GM12878 (cell line): ENCODE data around the gene DPM2. TPM values are rescaled to one million over a fixed set of nuclear protein-coding genes. Genes with fewer than 3 reads are reported as not detected.
A peak's percentile ranks its signal among the peaks of the same experiment; 100 is the strongest.

ENCODE experiments used
- ATAC-seq: fragments of 200-7000 bp; cut with Tn5 transposase; 3 replicates; pipeline ENCODE4 v1.9.1; 2020; ENCODE audit warnings: mild to moderate bottlenecking, moderate library complexity
- BruUV-seq: library from RNA; stranded (reverse); fragments of 400-500 nt; replicated peaks from 2 replicates; lab custom pipeline; 2021; lab: Mats Ljungman, UMichigan
- CTCF ChIA-PET: fragments of 300-600 bp; sonication (Branson Sonifier 250); formaldehyde crosslinking; extraction: SDS; loops from one replicate; lab custom pipeline; 2021; ENCODE audit warnings: inconsistent platforms; lab: Yijun Ruan, JAX
- POLR2A ChIA-PET: fragments of 350-600 bp; formaldehyde crosslinking; extraction: SDS; loops from one replicate; lab custom pipeline; 2021; ENCODE audit warnings: inconsistent platforms; lab: Charles Lee
- RAD21 ChIA-PET: fragments of 300-600 bp; sonication (Branson Sonifier 250); formaldehyde crosslinking; loops from one replicate; lab custom pipeline; 2023; ENCODE audit warnings: antibody characterized with exemption; ENCODE audit not compliant: unreplicated experiment; lab: Charles Lee
- SMC1A ChIA-PET: fragments of 300-600 bp; sonication (Branson Sonifier 250); formaldehyde crosslinking; loops from one replicate; lab custom pipeline; 2023; ENCODE audit not compliant: unreplicated experiment, uncharacterized antibody; lab: Charles Lee
- DNase-seq: peaks from one replicate; pipeline ENCODE4 v3.0.0-alpha.2; 2011; ENCODE audit warnings: low read depth, low spot score
- FAIRE-seq: peaks from 3 replicates; lab custom pipeline; 2011; peaks lifted over from hg19 to GRCh38; lab: Jason Lieb, UNC
- H2AFZ ChIP-seq: 2 replicates; pipeline ENCODE4 v1.6.0; 2011; ENCODE audit warnings: low read depth, low read length, control low read depth; ENCODE audit not compliant: control insufficient read depth
- H3K27ac ChIP-seq: 2 replicates; pipeline ENCODE4 v1.5.1; 2011; ENCODE audit warnings: control low read depth; ENCODE audit not compliant: control insufficient read depth, insufficient read depth
- H3K27me3 ChIP-seq, 2 experiments: replicated peaks in 1 of 2; 2 replicates each; pipeline versions ENCODE4 v1.6.0 to v1.6.1; 2011; ENCODE audit warnings: low read length in 1 of 2; ENCODE audit not compliant: control insufficient read depth in 2 of 2, insufficient read depth in 2 of 2
- H3K36me3 ChIP-seq, 2 experiments: 2 replicates each; pipeline ENCODE4 v1.5.1; 2011; ENCODE audit warnings: low read length in 1 of 2; ENCODE audit not compliant: control insufficient read depth in 2 of 2, insufficient read depth in 2 of 2
- H3K4me1 ChIP-seq: 2 replicates; pipeline ENCODE4 v1.6.1; 2011; ENCODE audit warnings: mild to moderate bottlenecking, low read length, moderate library complexity, mixed read lengths; ENCODE audit not compliant: control insufficient read depth, insufficient read depth
- H3K4me2 ChIP-seq: 2 replicates; pipeline ENCODE4 v1.6.0; 2011; ENCODE audit warnings: control low read depth; ENCODE audit not compliant: control insufficient read depth, insufficient read depth
- H3K4me3 ChIP-seq: fragments of 200-600 bp; sonication (generic); 2 replicates; pipeline ENCODE4 v1.5.1; 2016
- H3K79me2 ChIP-seq: 2 replicates; pipeline ENCODE4 v1.6.0; 2011; ENCODE audit warnings: low read length; ENCODE audit not compliant: control insufficient read depth, insufficient read depth
- H3K9ac ChIP-seq: 2 replicates; pipeline ENCODE4 v1.8.0; 2011; ENCODE audit warnings: low read length, control low read depth, mixed read lengths; ENCODE audit not compliant: control insufficient read depth, insufficient read depth
- H3K9me3 ChIP-seq: replicated peaks from 3 replicates; pipeline ENCODE4 v1.5.1; 2011; ENCODE audit warnings: mild to moderate bottlenecking, low read length; ENCODE audit not compliant: control insufficient read depth, insufficient read depth
- H4K20me1 ChIP-seq: 2 replicates; pipeline ENCODE4 v1.6.0; 2011; ENCODE audit not compliant: control insufficient read depth, insufficient read depth
- ATF7 ChIP-seq: fragments of 450-650 bp; IDR thresholded peaks from 2 replicates; pipeline ENCODE4 v1.6.1; 2016; ENCODE audit warnings: low read depth, mild to moderate bottlenecking
- BCL11A ChIP-seq: IDR thresholded peaks from 2 replicates; pipeline ENCODE4 v1.6.1; 2011; ENCODE audit warnings: low read depth, low read length
- EP300 ChIP-seq, 2 experiments: fragments of 150-350 bp in 1 of 2; IDR thresholded peaks; 2 replicates each; pipeline ENCODE4 v1.6.1; 2011 to 2012; ENCODE audit warnings: low read depth in 2 of 2, low read length in 2 of 2, borderline replicate concordance in 1 of 2, improper control_type of control experiment in 1 of 2, inconsistent platforms in 1 of 2; ENCODE audit not compliant: control insufficient read depth in 1 of 2
- IKZF2 ChIP-seq, 2 experiments: fragments of 450-650 bp; IDR thresholded peaks; 2 replicates each; pipeline ENCODE4 v1.6.1; 2017; ENCODE audit warnings: mild to moderate bottlenecking in 2 of 2, moderate library complexity in 2 of 2
- MAX ChIP-seq: IDR thresholded peaks from 2 replicates; pipeline ENCODE4 v1.6.1; 2012; ENCODE audit warnings: low read depth, low read length, improper control_type of control experiment
- MLLT1 ChIP-seq: fragments of 450-650 bp; IDR thresholded peaks from 2 replicates; pipeline ENCODE4 v1.6.1; 2016; ENCODE audit warnings: mild to moderate bottlenecking
- MYC ChIP-seq: IDR thresholded peaks from 2 replicates; pipeline ENCODE4 v1.6.1; 2011; ENCODE audit warnings: mild to moderate bottlenecking, low read length, moderate library complexity, inconsistent platforms; ENCODE audit not compliant: insufficient read depth, insufficient replicate concordance, insufficient read length, severe bottlenecking
- NR2F1 ChIP-seq: fragments of 450-650 bp; conservative IDR thresholded peaks from 2 replicates; pipeline ENCODE4 v1.6.1; 2017; ENCODE audit warnings: mild to moderate bottlenecking
- PAX5 ChIP-seq: IDR thresholded peaks from 2 replicates; pipeline ENCODE4 v1.6.1; 2011; ENCODE audit warnings: low read depth, low read length, borderline replicate concordance
- PBX3 ChIP-seq: IDR thresholded peaks from 2 replicates; pipeline ENCODE4 v1.6.1; 2011; ENCODE audit warnings: mild to moderate bottlenecking, low read depth, low read length, moderate library complexity; ENCODE audit not compliant: insufficient replicate concordance
- POLR2AphosphoS5 ChIP-seq: IDR thresholded peaks from 2 replicates; pipeline ENCODE4 v1.6.1; 2011; ENCODE audit warnings: mild to moderate bottlenecking, low read length, inconsistent platforms
- POU2F2 ChIP-seq: IDR thresholded peaks from 3 replicates; pipeline ENCODE4 v1.6.1; 2011; ENCODE audit warnings: low read depth, mild to moderate bottlenecking, low read length, borderline replicate concordance
- RCOR1 ChIP-seq: conservative IDR thresholded peaks from 2 replicates; pipeline ENCODE4 v1.6.1; 2012; ENCODE audit warnings: low read depth, low read length, improper control_type of control experiment
- SREBF2 ChIP-seq: IDR thresholded peaks from 2 replicates; pipeline ENCODE4 v1.6.1; 2012; ENCODE audit warnings: mild to moderate bottlenecking, low read length
- STAT3 ChIP-seq: IDR thresholded peaks from 2 replicates; pipeline ENCODE4 v1.6.1; 2011; ENCODE audit warnings: low read depth, low read length, improper control_type of control experiment
- TAF1 ChIP-seq: IDR thresholded peaks from 2 replicates; pipeline ENCODE4 v1.6.1; 2011; ENCODE audit warnings: mild to moderate bottlenecking, low read depth, low read length, borderline replicate concordance
- TCF12 ChIP-seq: IDR thresholded peaks from 2 replicates; pipeline ENCODE4 v1.6.1; 2011; ENCODE audit warnings: low read depth, mild to moderate bottlenecking, low read length
- TCF3 ChIP-seq: IDR thresholded peaks from 2 replicates; pipeline ENCODE4 v1.6.1; 2012; ENCODE audit warnings: low read depth, mild to moderate bottlenecking, low read length, borderline replicate concordance; ENCODE audit not compliant: insufficient read depth
- ZNF217 ChIP-seq: fragments of 450-650 bp; IDR thresholded peaks from 2 replicates; pipeline ENCODE4 v1.6.1; 2017; ENCODE audit warnings: antibody characterized with exemption, mild to moderate bottlenecking
- WGBS: methylation state at CpG from one replicate; pipeline ENCODE4 v1.1.6; 2016; ENCODE audit warnings: low lambda C conversion rate; ENCODE audit not compliant: insufficient replicate concordance, insufficient coverage; ENCODE audit errors: missing lambda C conversion rate; 5-methylcytosine and 5-hydroxymethylcytosine counted together
- in situ Hi-C: fragments of 300-500 bp; cut with MboI; formaldehyde crosslinking; loops from 9 replicates; pipeline ENCODE4 v1.14.3; 2018; ENCODE audit warnings: mixed read lengths
- intact Hi-C: fragments of 100-400 bp; cut with micrococcal nuclease; formaldehyde crosslinking; loops from one replicate; pipeline ENCODE4 v1.14.2; 2022; ENCODE audit not compliant: unreplicated experiment
- polyA plus RNA-seq, 11 experiments: library from polyadenylated mRNA; depleted of rRNA in 4 of 11; unstranded in 6 of 11; stranded (reverse) in 5 of 11; fragments of >200 nt; fragmentation: Nextera tagmentation in 4 of 11; fragmentation: Illumina TruSeq in 1 of 11; extraction: Ambion mirVana in 4 of 11; extraction: Trizol in 1 of 11; gene quantifications; 1 replicate in 1 of 11; 2 replicates in 10 of 11; pipeline versions ENCODE4 v1.2.1 to v1.2.3, GENCODE V29; 2011 to 2016; ENCODE audit warnings: inconsistent platforms in 2 of 11, missing spikeins in 2 of 11, low read depth in 1 of 11
- total RNA-seq, 4 experiments: library from RNA; depleted of rRNA in 3 of 4; stranded (reverse); fragments of >200 nt in 3 of 4; fragmentation: Illumina TruSeq in 1 of 4; extraction: Trizol in 1 of 4; gene quantifications; 2 replicates each; pipeline versions ENCODE4 v1.2.1 to v1.2.3, GENCODE V29; 2013 to 2021

The DPM2 gene
- total and polyA plus RNA-seq, 10 of the 15 experiments (the other 5 are each of a cell fraction or from before 2014, with no cell fraction given): 22.7 to 77.9 (median 44.7) TPM

GRCh38 chr9:127915801-127916719 is 21.6 kb downstream of the DPM2 start:
- H3K27ac ChIP-seq: peak overlapping the region; percentile 98
- ChIA-PET POLR2A (interaction anchor here (0.5 to 6.9 kb wide), 20 partner anchors 14 to 344 kb away, joined by 3 to 166 read pairs (median 4); partner anchors contain the start of genes CDK9, FPGS, PIP5KL1 and SH2D3C), SMC1A (interaction anchor here (1.1 to 5.8 kb wide), 8 partner anchors 11 to 181 kb away, joined by 3 to 37 read pairs (median 6); partner anchors contain the start of genes FPGS, ST6GALNAC6 and TOR2A), CTCF (interaction anchor here (0.5 to 9.9 kb wide), 12 partner anchors 10 to 341 kb away, joined by 3 to 91 read pairs (median 8); partner anchors contain the start of genes CDK9 and TOR2A), RAD21 (interaction anchor here (0.6 to 8.2 kb wide), 28 partner anchors 14 to 975 kb away, joined by 3 to 92 read pairs (median 4); partner anchors contain the start of genes CDK9, FPGS, NAIF1 and SH2D3C)
- H3K79me2 ChIP-seq: peaks cover 31% of the 10 kb centered on the region
- FAIRE-seq: peak; percentile 91
- H3K36me3 ChIP-seq: peaks cover 7 to 8% of the 10 kb centered on the region in 2 experiments; a peak in 2 of 4 replicates
- peak overlapping the region; percentile 97 for H3K9ac ChIP-seq
- no peaks in the 10 kb centered on the region for H3K9me3 ChIP-seq
- intact Hi-C loops (loop anchor here (5.0 kb wide), 3 partner anchors 34 to 199 kb away; partner anchors contain the start of genes FPGS, PTRH1 and TTC16), in situ Hi-C loops (loop anchor here (5.0 kb wide), 1 partner anchor 324 kb away; no protein-coding TSS in a partner anchor)
- peak; percentile 37 for ATAC-seq
- no peaks in the 10 kb centered on the region for H3K27me3 ChIP-seq
- WGBS: 1% methylated on average over 27 of the region's 27 CpGs
- no peak for DNase-seq
- H4K20me1 ChIP-seq: no peaks in the 10 kb centered on the region
- H3K4me1 ChIP-seq: peaks cover 45% of the 10 kb centered on the region
- H3K4me2 ChIP-seq: peak overlapping the region; percentile 98
- H2AFZ ChIP-seq: peak overlapping the region; percentile 74
- peak overlapping the region; percentile 95 for H3K4me3 ChIP-seq
- BruUV-seq: TSS peak; percentile 83
- 0 out of 4 replicates have a peak, but pooled peaks of 1 of the 2 experiments have one; percentile 32 for TF ChIP-seq IKZF2 (IDR thresholded peaks at IDR 0.05)
- TF ChIP-seq TAF1: 0 out of 2 replicates have a peak, but pooled peaks have one; percentile 32
- TF ChIP-seq EP300 (IDR thresholded peaks at IDR 0.05; ENCODE audit: borderline replicate concordance in 1 of 2, control insufficient read depth in 1 of 2, low read depth in 2 of 2, low read length in 2 of 2): peak in 1 of 2 experiments; percentile 39; a peak in 1 of 4 replicates
- TF ChIP-seq NR2F1: no peak
- peak; percentile 51; the same call in 1 of the 2 replicates for TF ChIP-seq PAX5
- TF ChIP-seq MYC: no peak
- TF ChIP-seq TCF12: peak; percentile 97
- TF ChIP-seq RCOR1: no peak
- no peak; the same call in 1 of the 2 replicates for TF ChIP-seq MAX
- TF ChIP-seq MLLT1: 0 out of 2 replicates have a peak, but pooled peaks have one; percentile 28
- peak; percentile 60; the same call in 1 of the 2 replicates for TF ChIP-seq BCL11A
- peak; percentile 81 for TF ChIP-seq POLR2AphosphoS5
- no peak for TF ChIP-seq SREBF2
- TF ChIP-seq POU2F2: peak; percentile 32; the same call in 1 of the 3 replicates
- TF ChIP-seq STAT3: no peak
- no peak for TF ChIP-seq ZNF217
- TF ChIP-seq PBX3: peak; percentile 12
- peak; percentile 84 for TF ChIP-seq TCF3
- peak; percentile 83 for TF ChIP-seq ATF7
